HepG2 (cell line): ENCODE measurements around the gene DMAC2L. TPM values are rescaled to one million over a fixed set of nuclear protein-coding genes. Genes with fewer than 3 reads are reported as not detected.
A peak's percentile ranks its signal among the peaks of the same experiment; 100 is the strongest.

Source experiments
- ATAC-seq: fragments of 200-7000 bp; cut with Tn5 transposase; 3 replicates; pipeline ENCODE4 v1.9.1; 2020; ENCODE audit warnings: mild to moderate bottlenecking, moderate library complexity
- BruUV-seq: library from RNA; stranded (reverse); fragments of 400-500 nt; replicated peaks from 2 replicates; lab custom pipeline; 2021; lab: Mats Ljungman, UMichigan
- CTCF ChIA-PET: fragments of 300-600 bp; formaldehyde crosslinking; extraction: SDS; loops from one replicate; lab custom pipeline; 2021; ENCODE audit warnings: low total read pairs, inconsistent platforms, low intra/inter-chr PET ratio; lab: Yijun Ruan, JAX
- POLR2A ChIA-PET: fragments of 350-600 bp; sonication (Branson Sonifier 250); formaldehyde crosslinking; loops from one replicate; lab custom pipeline; 2020; ENCODE audit warnings: antibody characterized with exemption, inconsistent platforms; lab: Yijun Ruan, JAX
- DNase-seq: peaks from one replicate; pipeline ENCODE4 v3.0.0-alpha.2; 2015; ENCODE audit warnings: low spot score
- FAIRE-seq: peaks from 3 replicates; lab custom pipeline; 2011; peaks lifted over from hg19 to GRCh38; lab: Jason Lieb, UNC
- H2AFZ ChIP-seq: one replicate; pipeline ENCODE4 v1.6.1; 2011; ENCODE audit warnings: low read length, inconsistent platforms
- H3K27ac ChIP-seq: fragments of 300-600 bp; 3 replicates; pipeline ENCODE4 v1.8.0; 2011; ENCODE audit warnings: mixed run types, mild to moderate bottlenecking, mixed read lengths, low read length, inconsistent platforms; ENCODE audit not compliant: insufficient read depth; ENCODE audit errors: extremely low read length
- H3K27me3 ChIP-seq, 2 experiments: fragments of 200-600 bp in 1 of 2; 2 replicates in 1 of 2; 3 replicates in 1 of 2; pipeline versions ENCODE4 v1.6.0 to v1.8.0; 2011; ENCODE audit warnings: low read length in 2 of 2, mild to moderate bottlenecking in 2 of 2, moderate library complexity in 2 of 2, inconsistent platforms in 1 of 2; ENCODE audit not compliant: insufficient read depth in 2 of 2, control insufficient read depth in 1 of 2
- H3K36me3 ChIP-seq, 2 experiments: fragments of 200-600 bp in 1 of 2; replicated peaks in 1 of 2; 2 replicates in 1 of 2; 3 replicates in 1 of 2; pipeline versions ENCODE4 v1.5.1 to v1.8.0; 2011; ENCODE audit warnings: low read length in 2 of 2, inconsistent platforms in 1 of 2; ENCODE audit not compliant: insufficient read depth in 2 of 2, control insufficient read depth in 1 of 2
- H3K4me1 ChIP-seq: 2 replicates; pipeline ENCODE4 v1.5.1; 2012; ENCODE audit warnings: low read length, inconsistent platforms; ENCODE audit not compliant: insufficient read depth
- H3K4me2 ChIP-seq: 2 replicates; pipeline ENCODE4 v1.6.0; 2011; ENCODE audit warnings: low read depth, low read length, inconsistent platforms
- H3K4me3 ChIP-seq, 3 experiments: fragments of 200-600 bp in 1 of 3; sonication (generic), shearing (Covaris generic) in 1 of 3; replicated peaks in 1 of 3; 2 replicates each; pipeline ENCODE4 v1.5.1; 2011 to 2016; ENCODE audit warnings: low read length in 3 of 3, inconsistent platforms in 2 of 3, low read depth in 2 of 3, mild to moderate bottlenecking in 2 of 3, control low read depth in 1 of 3, mixed read lengths in 1 of 3; ENCODE audit not compliant: insufficient read depth in 1 of 3
- H3K79me2 ChIP-seq: one replicate; pipeline ENCODE4 v1.6.1; 2011; ENCODE audit warnings: low read length, inconsistent platforms; ENCODE audit not compliant: insufficient read depth
- H3K9ac ChIP-seq: 2 replicates; pipeline ENCODE4 v1.6.0; 2011; ENCODE audit warnings: mild to moderate bottlenecking, low read depth, low read length, inconsistent platforms; ENCODE audit not compliant: insufficient read depth
- H3K9me3 ChIP-seq: 2 replicates; pipeline ENCODE4 v1.5.1; 2012; ENCODE audit warnings: mild to moderate bottlenecking, low read length
- H4K20me1 ChIP-seq: 2 replicates; pipeline ENCODE4 v1.6.0; 2011; ENCODE audit warnings: inconsistent platforms, mild to moderate bottlenecking, low read length, moderate library complexity; ENCODE audit not compliant: insufficient read depth
- CTCF ChIP-seq: sonication (generic); formaldehyde crosslinking; IDR thresholded peaks from 2 replicates; pipeline ENCODE4 v1.5.0; 2020; ENCODE audit warnings: mild to moderate bottlenecking, missing genetic modification reagents, moderate library complexity
- ELF1 ChIP-seq: sonication (generic); formaldehyde crosslinking; IDR thresholded peaks from 2 replicates; pipeline ENCODE4 v1.4.0; 2020; ENCODE audit warnings: missing genetic modification reagents
- FOXA1 ChIP-seq, 2 experiments: fragments of 450-650 bp in 1 of 2; sonication (generic) in 1 of 2; formaldehyde crosslinking in 1 of 2; IDR thresholded peaks; 2 replicates each; pipeline versions ENCODE4 v1.4.0 to v1.6.1; 2016 to 2020; ENCODE audit warnings: missing genetic modification reagents in 1 of 2
- FOXP4 ChIP-seq: sonication (generic); formaldehyde crosslinking; IDR thresholded peaks from 2 replicates; pipeline ENCODE4 v1.4.0; 2020; ENCODE audit warnings: missing genetic modification reagents
- GATAD2A ChIP-seq: IDR thresholded peaks from 2 replicates; pipeline ENCODE4 v1.6.1; 2016
- KDM2A ChIP-seq: sonication (generic); formaldehyde crosslinking; IDR thresholded peaks from 2 replicates; pipeline ENCODE4 v1.4.0; 2020; ENCODE audit warnings: low read depth, missing genetic modification reagents, borderline replicate concordance
- PATZ1 ChIP-seq: sonication (generic); formaldehyde crosslinking; IDR thresholded peaks from 2 replicates; pipeline ENCODE4 v1.4.0; 2020; ENCODE audit warnings: missing genetic modification reagents
- RAD21 ChIP-seq: fragments of 450-650 bp; formaldehyde crosslinking; IDR thresholded peaks from 2 replicates; pipeline ENCODE4 v1.5.0; 2020; ENCODE audit warnings: mild to moderate bottlenecking
- SALL1 ChIP-seq: sonication (generic); formaldehyde crosslinking; IDR thresholded peaks from 2 replicates; pipeline ENCODE4 v1.8.0; 2022; ENCODE audit warnings: mild to moderate bottlenecking, missing genetic modification reagents
- STAG1 ChIP-seq: sonication (generic); formaldehyde crosslinking; IDR thresholded peaks from 2 replicates; pipeline ENCODE4 v1.4.0; 2020; ENCODE audit warnings: missing genetic modification reagents
- TEAD3 ChIP-seq: optimal IDR thresholded peaks from 2 replicates; pipeline ENCODE3; 2016; ENCODE audit warnings: borderline replicate concordance
- TFAP4 ChIP-seq: sonication (generic); IDR thresholded peaks from 2 replicates; pipeline ENCODE4 v1.6.1; 2016; ENCODE audit warnings: low read depth, borderline replicate concordance
- TP53 ChIP-seq: sonication (generic); formaldehyde crosslinking; conservative IDR thresholded peaks from 2 replicates; pipeline ENCODE4 v1.4.0; 2020; ENCODE audit warnings: missing genetic modification reagents
- ZFX ChIP-seq: sonication (generic); formaldehyde crosslinking; IDR thresholded peaks from 2 replicates; pipeline ENCODE4 v1.4.0; 2020; ENCODE audit warnings: mild to moderate bottlenecking, low read depth, missing genetic modification reagents, moderate library complexity
- ZNF317 ChIP-seq: sonication (generic); formaldehyde crosslinking; IDR thresholded peaks from 2 replicates; pipeline ENCODE4 v1.5.0; 2020; ENCODE audit warnings: mild to moderate bottlenecking, missing genetic modification reagents
- ZNF543 ChIP-seq: sonication (generic); formaldehyde crosslinking; IDR thresholded peaks from 2 replicates; pipeline ENCODE4 v1.4.0; 2020; ENCODE audit warnings: mild to moderate bottlenecking, missing genetic modification reagents
- WGBS: methylation state at CpG from one replicate; pipeline ENCODE4 v1.1.6; 2017; ENCODE audit warnings: low lambda C conversion rate; 5-methylcytosine and 5-hydroxymethylcytosine counted together
- in situ Hi-C: cut with HindIII; loops from 2 replicates; pipeline ENCODE4 v1.10.0; 2017; ENCODE audit warnings: low pct_unique_long_range_greater_than_20kb; ENCODE audit not compliant: extremely low pct_ligation_motif_present
- intact Hi-C: fragments of 100-400 bp; cut with micrococcal nuclease; formaldehyde crosslinking; loops from one replicate; pipeline ENCODE4 v1.10.0; 2022; ENCODE audit not compliant: unreplicated experiment
- polyA plus RNA-seq, 8 experiments: library from polyadenylated mRNA; depleted of rRNA in 3 of 8; stranded (reverse) in 7 of 8; unstranded in 1 of 8; fragments of >200 nt; fragmentation: Illumina TruSeq in 4 of 8; extraction: Trizol in 4 of 8; gene quantifications; 2 replicates each; pipeline versions ENCODE4 v1.2.1 to v1.2.3, GENCODE V29; 2011 to 2016; ENCODE audit warnings: low read depth in 4 of 8, missing spikeins in 1 of 8, mixed read lengths in 1 of 8; ENCODE audit not compliant: insufficient read depth in 1 of 8
- total RNA-seq, 5 experiments: library from RNA; depleted of rRNA; stranded (reverse); fragments of >200 nt; fragmentation: Illumina TruSeq; extraction: Trizol; gene quantifications; 2 replicates each; pipeline ENCODE4 v1.2.3, GENCODE V29; 2016; ENCODE audit warnings: low read depth in 1 of 5

Gene DMAC2L
- total and polyA plus RNA-seq, 2 of the 13 experiments (the other 11 are each of a cell fraction or from before 2014, with no cell fraction given) = 19.4 to 23.2 TPM

- CTCF ChIA-PET = no interaction called here
- Histone ChIP-seq H3K9ac (no peak overlapping the region), H3K79me2 (no peaks in the 10 kb centered on the region), H3K4me3 (no peak overlapping the region), H3K4me1 (peaks cover 10% of the 10 kb centered on the region), H4K20me1 (no peaks in the 10 kb centered on the region), H3K27me3 (no peaks in the 10 kb centered on the region), H3K36me3 (peaks cover 0 to 2% of the 10 kb centered on the region in 2 experiments; a peak in 1 of 5 replicates), H3K9me3 (no peaks in the 10 kb centered on the region), H2AFZ (no peak overlapping the region), H3K27ac (no peak overlapping the region), H3K4me2 (no peak overlapping the region; the same call in 1 of the 2 replicates)
- 25% methylated on average over 8 of the region's 8 CpGs for WGBS
- peak; percentile 94 for ATAC-seq
- intact Hi-C loops = loop anchor here (5.0 kb wide), 1 partner anchor 190 kb away; the partner anchor contains the start of gene MAP4K5
- in situ Hi-C loops = no loop called here
- peak; percentile 66 for DNase-seq
- BruUV-seq = no TSS peak
- POLR2A ChIA-PET = interaction anchor here (0.6 kb wide), 1 partner anchor 172 kb away, joined by 3 read pairs; no protein-coding TSS in a partner anchor
- peak; percentile 75 for FAIRE-seq
- peak; percentile 31 for TF ChIP-seq TEAD3
- TF ChIP-seq KDM2A (CRISPR knock-in tag) = peak; percentile 20; the same call in 1 of the 2 replicates
- TF ChIP-seq GATAD2A = 0 out of 2 replicates have a peak, but pooled peaks have one; percentile 12
- TF ChIP-seq ELF1 (CRISPR knock-in tag) = no peak
- TF ChIP-seq ZFX = 0 out of 2 replicates have a peak, but pooled peaks have one; percentile 23
- no peak for TF ChIP-seq ZNF543
- peak; percentile 65 for TF ChIP-seq RAD21
- TF ChIP-seq FOXA1 (IDR thresholded peaks at IDR 0.05) = no peak
- peak; percentile 72 for TF ChIP-seq FOXA1 (CRISPR knock-in tag; IDR thresholded peaks at IDR 0.05)
- 0 out of 2 replicates have a peak, but pooled peaks have one; percentile 12 for TF ChIP-seq FOXP4
- TF ChIP-seq SALL1 = peak; percentile 32; the same call in 1 of the 2 replicates
- TF ChIP-seq TP53 (CRISPR knock-in tag) = no peak
- peak; percentile 82 for TF ChIP-seq STAG1 (CRISPR knock-in tag)
- peak; percentile 26; the same call in 1 of the 2 replicates for TF ChIP-seq TFAP4
- TF ChIP-seq PATZ1 (CRISPR knock-in tag) = peak; percentile 89
- peak; percentile 86 for TF ChIP-seq CTCF (CRISPR knock-in tag)
- no peak for TF ChIP-seq ZNF317
Observed at GRCh38 chr14:50342221-50343078, 30.3 kb downstream of the DMAC2L start.
